Activated CD8-positive, alpha-beta memory T cell treated with anti-CD3 and anti-CD28 coated beads for 1 hour (primary cell): ENCODE measurements around the gene STK35.
"Not testable (repeated sequence)": the region's sequence is repeated elsewhere in the genome, so short reads cannot be mapped to it uniquely, and the experiment has no call there.

ENCODE experiments used
- DNase-seq, 2 donors: peaks; one replicate each; pipeline ENCODE4 v3.0.0-alpha.2; 2020; ENCODE audit warnings: low read depth in 1 of 2; ENCODE audit errors: extremely low read depth in 1 of 2

STK35 gene

GRCh38 chr20:2179233-2179580 is 77.6 kb downstream of the STK35 start:
- DNase-seq, result no peak

DNA sequence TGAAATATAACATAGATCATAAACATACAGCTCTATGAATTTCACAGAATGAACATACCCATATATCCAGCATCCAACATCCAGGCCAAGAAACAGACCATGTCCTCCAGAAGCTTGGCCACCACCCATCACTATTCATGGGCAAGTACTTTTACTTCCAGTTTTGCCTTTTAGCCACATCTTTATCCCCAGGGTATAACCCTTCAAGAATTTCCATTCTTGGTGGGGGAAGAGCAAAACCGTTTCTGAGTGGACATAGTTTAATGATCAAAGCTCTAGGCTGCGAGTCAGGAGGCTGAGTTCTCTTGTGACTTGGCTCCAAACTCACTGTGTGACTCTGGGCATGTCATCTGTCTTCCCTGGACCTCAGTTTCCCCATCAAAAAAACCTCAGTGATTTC is 78.3 kb downstream of the STK35 start:
- DNase-seq, result no peak

DNA sequence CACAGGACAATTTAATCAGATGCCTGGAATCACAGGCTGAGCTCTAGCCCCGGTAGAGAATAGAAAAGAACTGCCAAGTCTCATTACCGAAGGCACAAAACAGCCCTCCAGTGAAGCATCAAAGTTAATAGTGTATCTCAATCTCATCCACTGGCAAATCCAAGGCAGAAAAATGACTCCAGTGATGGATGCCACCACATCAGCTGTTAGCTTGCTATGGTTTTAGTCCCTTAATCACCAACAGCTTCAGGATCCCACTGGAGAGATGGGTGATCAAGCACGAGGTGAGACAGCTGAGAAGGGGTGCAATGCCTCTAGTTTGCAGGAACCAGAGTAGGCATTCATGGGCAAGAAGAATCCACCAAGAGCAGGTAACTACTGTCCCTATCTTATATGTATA is 81.8 kb downstream of the STK35 start:
- DNase-seq, result no peak

- not testable (repeated sequence) for DNase-seq
These were observed 83.3 kb downstream of the STK35 start for GRCh38 chr20:2184933-2185332.

DNA sequence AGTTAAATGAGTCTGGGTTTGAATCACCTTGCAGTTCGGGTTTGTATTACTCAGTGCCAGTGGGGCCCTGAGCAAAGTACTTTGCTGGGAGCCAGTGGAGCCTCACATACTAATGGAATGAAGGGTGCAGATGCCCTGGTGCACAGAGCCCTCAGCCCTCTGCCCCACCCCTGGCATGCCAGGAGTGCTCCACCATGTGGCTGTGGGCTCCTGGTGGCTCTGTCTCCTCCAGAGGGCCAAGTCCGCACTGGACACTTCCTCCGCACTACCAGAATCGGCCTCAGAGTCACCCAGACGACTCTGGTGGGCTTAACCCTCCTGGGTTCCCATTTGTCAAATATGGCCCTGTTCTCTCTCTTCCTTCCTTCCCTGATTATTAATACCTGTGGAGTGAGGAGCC is 94.0 kb downstream of the STK35 start:
- DNase-seq, result no peak

GRCh38 chr20:2197166-2197565 is 95.5 kb downstream of the STK35 start:
- DNase-seq, result no peak
